ENCODE results near the gene NTRK2. TPM values are rescaled to one million over a fixed set of nuclear protein-coding genes. Genes with fewer than 3 reads are reported as not detected.

The NTRK2 gene
- total RNA-seq, 2 experiments from 2014 or later: 0.06 TPM; not detected in 1

- no peak overlapping the region for H3K4me3 ChIP-seq (ENCODE audit: low read depth, low read length, poor library complexity, severe bottlenecking)
- CTCF ChIA-PET (ENCODE audit: unreplicated experiment): no interaction called here
- no peak overlapping the region for H3K27ac ChIP-seq (ENCODE audit: low read depth, low read length, poor library complexity, severe bottlenecking)
- no TSS peak for BruUV-seq (replicated peaks)
- TF ChIP-seq CTCF (conservative IDR thresholded peaks at IDR 0.05; ENCODE audit: low read length): no peak
- TF ChIP-seq EZH2phosphoT487 (IDR thresholded peaks at IDR 0.05; ENCODE audit: borderline replicate concordance, low read depth, low read length): no peak
- intact Hi-C loops (cut with micrococcal nuclease; ENCODE audit: unreplicated experiment): no loop called here
- POLR2A ChIA-PET: no interaction called here
- H3K4me2 ChIP-seq (ENCODE audit: low read length): no peak overlapping the region
- H3K79me2 ChIP-seq (ENCODE audit: insufficient read depth, low read depth, low read length): no peaks in the 10 kb centered on the region
- H2AFZ ChIP-seq (ENCODE audit: low read length): no peak overlapping the region
- no peaks in the 10 kb centered on the region for H3K9me3 ChIP-seq (ENCODE audit: low read length)
- H3K4me1 ChIP-seq (ENCODE audit: insufficient read depth, low read length, poor library complexity, severe bottlenecking): no peaks in the 10 kb centered on the region
- no peaks in the 10 kb centered on the region for H3K36me3 ChIP-seq (ENCODE audit: insufficient read depth, low read length)
- no peaks in the 10 kb centered on the region for H4K20me1 ChIP-seq (ENCODE audit: insufficient read depth, low read length)
- H3K9me2 ChIP-seq (ENCODE audit: insufficient read depth, low read length): no peaks in the 10 kb centered on the region
- no peak for DNase-seq (ENCODE audit: low spot score)
Observed at GRCh38 chr9:84839541-84839940, 170.0 kb downstream of the NTRK2 start.

GRCh38 chr9:84841931-84842330 lies 172.4 kb downstream of the NTRK2 start:
- DNase-seq (ENCODE audit: low spot score): no peak
- TF ChIP-seq EZH2phosphoT487 (IDR thresholded peaks at IDR 0.05; ENCODE audit: borderline replicate concordance, low read depth, low read length): no peak
- no peak for TF ChIP-seq CTCF (conservative IDR thresholded peaks at IDR 0.05; ENCODE audit: low read length)
- Histone ChIP-seq H3K9me2 (ENCODE audit: insufficient read depth, low read length) (no peaks in the 10 kb centered on the region), H2AFZ (ENCODE audit: low read length) (no peak overlapping the region), H3K4me3 (ENCODE audit: low read depth, low read length, poor library complexity, severe bottlenecking) (no peak overlapping the region), H3K79me2 (ENCODE audit: insufficient read depth, low read depth, low read length) (no peaks in the 10 kb centered on the region), H4K20me1 (ENCODE audit: insufficient read depth, low read length) (no peaks in the 10 kb centered on the region), H3K9me3 (ENCODE audit: low read length) (no peaks in the 10 kb centered on the region), H3K36me3 (ENCODE audit: insufficient read depth, low read length) (no peaks in the 10 kb centered on the region), H3K4me2 (ENCODE audit: low read length) (no peak overlapping the region), H3K4me1 (ENCODE audit: insufficient read depth, low read length, poor library complexity, severe bottlenecking) (no peaks in the 10 kb centered on the region), H3K27ac (ENCODE audit: low read depth, low read length, poor library complexity, severe bottlenecking) (no peak overlapping the region)
- ChIA-PET CTCF (ENCODE audit: unreplicated experiment) (no interaction called here), POLR2A (no interaction called here)
- no TSS peak for BruUV-seq (replicated peaks)
- intact Hi-C loops (cut with micrococcal nuclease; ENCODE audit: unreplicated experiment): no loop called here

GRCh38 chr9:84843175-84843824 lies 173.8 kb downstream of the NTRK2 start:
- ChIA-PET POLR2A (interaction anchor here (0.6 kb wide), 1 partner anchor 444 kb away, joined by 4 read pairs; no protein-coding TSS in a partner anchor), CTCF (ENCODE audit: unreplicated experiment) (no interaction called here)
- H3K4me2 ChIP-seq (ENCODE audit: low read length): no peak overlapping the region
- intact Hi-C loops (cut with micrococcal nuclease; ENCODE audit: unreplicated experiment): no loop called here
- no peak overlapping the region for H3K4me3 ChIP-seq (ENCODE audit: low read depth, low read length, poor library complexity, severe bottlenecking)
- BruUV-seq (replicated peaks): no TSS peak
- H3K36me3 ChIP-seq (ENCODE audit: insufficient read depth, low read length): no peaks in the 10 kb centered on the region
- H3K79me2 ChIP-seq (ENCODE audit: insufficient read depth, low read depth, low read length): no peaks in the 10 kb centered on the region
- H3K9me2 ChIP-seq (ENCODE audit: insufficient read depth, low read length): no peaks in the 10 kb centered on the region
- DNase-seq (ENCODE audit: low spot score): no peak
- TF ChIP-seq EZH2phosphoT487 (IDR thresholded peaks at IDR 0.05; ENCODE audit: borderline replicate concordance, low read depth, low read length) (no peak), CTCF (conservative IDR thresholded peaks at IDR 0.05; ENCODE audit: low read length) (no peak)
- H3K27ac ChIP-seq (ENCODE audit: low read depth, low read length, poor library complexity, severe bottlenecking): no peak overlapping the region
- H3K9me3 ChIP-seq (ENCODE audit: low read length): no peaks in the 10 kb centered on the region
- no peak overlapping the region for H2AFZ ChIP-seq (ENCODE audit: low read length)
- no peaks in the 10 kb centered on the region for H4K20me1 ChIP-seq (ENCODE audit: insufficient read depth, low read length)
- H3K4me1 ChIP-seq (ENCODE audit: insufficient read depth, low read length, poor library complexity, severe bottlenecking): no peaks in the 10 kb centered on the region

Measured in OCI-LY7 (cell line).